DMS53 (cell line): Measurements from ENCODE around the gene RGS6.

ENCODE experiments used
- DNase-seq: peaks from one replicate; lab custom pipeline; 2025; lab: John Stamatoyannopoulos, UW

Gene RGS6

GRCh38 chr14:72608391-72609204 is 676.4 kb downstream of the RGS6 start:
- no peak for DNase-seq

- no peak for DNase-seq
These were observed 677.1 kb downstream of the RGS6 start for GRCh38 chr14:72609205-72609916.

GRCh38 chr14:72610096-72610830 is 678.0 kb downstream of the RGS6 start:
- DNase-seq: no peak

GRCh38 chr14:72610831-72611200 is 678.6 kb downstream of the RGS6 start:
- no peak for DNase-seq

- no peak for DNase-seq
These were observed 679.3 kb downstream of the RGS6 start for GRCh38 chr14:72611506-72611905.

GRCh38 chr14:72612041-72612440 is 679.8 kb downstream of the RGS6 start:
- DNase-seq: no peak

- DNase-seq: no peak
These were observed 681.2 kb downstream of the RGS6 start for GRCh38 chr14:72613231-72613974.

GRCh38 chr14:72613975-72614319 is 681.7 kb downstream of the RGS6 start:
- no peak for DNase-seq

- DNase-seq: no peak
These were observed 682.1 kb downstream of the RGS6 start for GRCh38 chr14:72614365-72614764.

- DNase-seq: no peak
These were observed 682.7 kb downstream of the RGS6 start for GRCh38 chr14:72614891-72615415.

- DNase-seq: no peak
These were observed 683.4 kb downstream of the RGS6 start for GRCh38 chr14:72615451-72616121.
